SK-N-SH treated with all-trans-retinoic acid at 6 μM for 48 hours (cell line): Measurements from ENCODE around the gene PRKAG3.

Experiments used
- ARNTL ChIP-seq: fragments of 450-650 bp; formaldehyde crosslinking; IDR thresholded peaks from 2 replicates; pipeline ENCODE4 v1.5.0; 2020; ENCODE audit warnings: low read depth, mild to moderate bottlenecking, moderate library complexity, borderline replicate concordance
- BACH2 ChIP-seq: fragments of 250-450 bp; sonication (Bioruptor Pico); IDR thresholded peaks from 2 replicates; pipeline ENCODE4 v1.9.0; 2021; ENCODE audit warnings: mild to moderate bottlenecking, borderline replicate concordance
- CREB5 ChIP-seq: fragments of 250-450 bp; sonication (Bioruptor Pico); IDR thresholded peaks from 2 replicates; pipeline ENCODE4 v1.5.1; 2020; ENCODE audit warnings: low read depth, mild to moderate bottlenecking, moderate library complexity
- CSRNP3 ChIP-seq: fragments of 250-450 bp; sonication (Bioruptor Pico); IDR thresholded peaks from 2 replicates; pipeline ENCODE4 v1.5.1; 2021; ENCODE audit warnings: mild to moderate bottlenecking, moderate library complexity
- ESRRG ChIP-seq: fragments of 250-450 bp; sonication (Bioruptor Pico); IDR thresholded peaks from 2 replicates; pipeline ENCODE4 v1.6.1; 2021; ENCODE audit warnings: mild to moderate bottlenecking
- GLIS3 ChIP-seq: fragments of 250-450 bp; sonication (Bioruptor Pico); IDR thresholded peaks from 2 replicates; pipeline ENCODE4 v1.5.0; 2020; ENCODE audit warnings: mild to moderate bottlenecking, moderate library complexity
- ISL1 ChIP-seq: fragments of 250-450 bp; sonication (Bioruptor Pico); IDR thresholded peaks from 2 replicates; pipeline ENCODE4 v2.1.2; 2022; ENCODE audit warnings: mild to moderate bottlenecking, moderate library complexity
- PATZ1 ChIP-seq: fragments of 250-450 bp; sonication (Bioruptor Pico); IDR thresholded peaks from 2 replicates; pipeline ENCODE4 v1.8.0; 2020; ENCODE audit warnings: mild to moderate bottlenecking, moderate library complexity, borderline replicate concordance
- RARB ChIP-seq: fragments of 250-450 bp; sonication (Bioruptor Pico); IDR thresholded peaks from 2 replicates; pipeline ENCODE4 v1.8.0; 2021; ENCODE audit warnings: mild to moderate bottlenecking, moderate library complexity
- ZC3H10 ChIP-seq: fragments of 250-450 bp; sonication (Bioruptor Pico); IDR thresholded peaks from 2 replicates; pipeline ENCODE4 v1.5.1; 2021; ENCODE audit warnings: mild to moderate bottlenecking, moderate library complexity
- ZFP30 ChIP-seq: fragments of 450-650 bp; formaldehyde crosslinking; IDR thresholded peaks from 2 replicates; pipeline ENCODE4 v1.5.0; 2022; ENCODE audit warnings: mild to moderate bottlenecking, moderate library complexity
- ZNF565 ChIP-seq: fragments of 450-650 bp; formaldehyde crosslinking; conservative IDR thresholded peaks from 2 replicates; pipeline ENCODE4 v1.5.0; 2020; ENCODE audit warnings: low read depth, mild to moderate bottlenecking, moderate library complexity
- ZNF70 ChIP-seq: fragments of 450-650 bp; formaldehyde crosslinking; IDR thresholded peaks from 2 replicates; pipeline ENCODE4 v1.5.0; 2020; ENCODE audit warnings: mild to moderate bottlenecking, moderate library complexity

GRCh38 chr2:218781691-218782527, 49.7 kb downstream of the PRKAG3 start, which contains the start of gene CYP27A1:
- TF ChIP-seq ESRRG (CRISPR knock-in tag) (no peak), BACH2 (no peak), CREB5 (CRISPR knock-in tag) (no peak), RARB (CRISPR knock-in tag) (no peak), ZC3H10 (no peak), ARNTL (no peak), GLIS3 (CRISPR knock-in tag) (no peak), ZNF70 (CRISPR knock-in tag) (no peak), PATZ1 (no peak), ZFP30 (CRISPR knock-in tag) (no peak), ZNF565 (no peak), ISL1 (no peak), CSRNP3 (no peak)
